ENCODE data around the gene PCDHGA10.
A peak's percentile ranks its signal among the peaks of the same experiment; 100 is the strongest.
"Not testable (repeated sequence)": the region's sequence is repeated elsewhere in the genome, so short reads cannot be mapped to it uniquely, and the experiment has no call there.

The PCDHGA10 gene

GRCh38 chr5:141383345-141383744, 29.4 kb upstream of the PCDHGA10 start:
- ChIA-PET POLR2A (no interaction called here), CTCF (interaction anchor here (0.8 to 1.8 kb wide), 12 partner anchors 9 to 184 kb away, joined by 3 to 8 read pairs (median 4); partner anchors contain the start of genes PCDHGA11, PCDHGA12, PCDHGA5 and PCDHGA6)
- H3K4me3 ChIP-seq (ENCODE audit: low read depth, low read length): peak overlapping the region; percentile 59
- DNase-seq (ENCODE audit: low read depth, low spot score): no peak
- TF ChIP-seq CTCF (IDR thresholded peaks at IDR 0.05; ENCODE audit: insufficient read depth, low read length, missing control alignments): no peak

- CTCF ChIA-PET: interaction anchor here (4.1 kb wide), 1 partner anchor 174 kb away, joined by 24 read pairs; no protein-coding TSS in a partner anchor
- POLR2A ChIA-PET: no interaction called here
These were observed 28.1 kb upstream of the PCDHGA10 start for GRCh38 chr5:141384471-141385267.

GRCh38 chr5:141387557-141388311, 25.1 kb upstream of the PCDHGA10 start, which contains the start of gene PCDHGB4:
Gene PCDHGB4 (plus strand): TSS chr5:141387698. CDS start chr5:141387885, 187 bp downstream.
- DNase-seq (ENCODE audit: low read depth, low spot score); POLR2A ChIA-PET: not testable (repeated sequence)
- peak within 1 kb of the TSS; percentile 42 for H3K4me3 ChIP-seq (ENCODE audit: low read depth, low read length)
- CTCF ChIA-PET: interaction anchor here (1.0 to 8.4 kb wide), 8 partner anchors 9 to 181 kb away, joined by 3 to 77 read pairs (median 10); partner anchors contain the start of genes PCDHGA6, PCDHGB3 and PCDHGB5
- peak; percentile 33 for TF ChIP-seq CTCF (IDR thresholded peaks at IDR 0.05; ENCODE audit: insufficient read depth, low read length, missing control alignments)

More at GRCh38 chr5:141384471-141385267, 28.1 kb upstream of the PCDHGA10 start:
- H3K4me3 ChIP-seq (ENCODE audit: low read depth, low read length): no peak overlapping the region
- DNase-seq (ENCODE audit: low read depth, low spot score): no peak
- TF ChIP-seq CTCF (IDR thresholded peaks at IDR 0.05; ENCODE audit: insufficient read depth, low read length, missing control alignments): no peak

DNA sequence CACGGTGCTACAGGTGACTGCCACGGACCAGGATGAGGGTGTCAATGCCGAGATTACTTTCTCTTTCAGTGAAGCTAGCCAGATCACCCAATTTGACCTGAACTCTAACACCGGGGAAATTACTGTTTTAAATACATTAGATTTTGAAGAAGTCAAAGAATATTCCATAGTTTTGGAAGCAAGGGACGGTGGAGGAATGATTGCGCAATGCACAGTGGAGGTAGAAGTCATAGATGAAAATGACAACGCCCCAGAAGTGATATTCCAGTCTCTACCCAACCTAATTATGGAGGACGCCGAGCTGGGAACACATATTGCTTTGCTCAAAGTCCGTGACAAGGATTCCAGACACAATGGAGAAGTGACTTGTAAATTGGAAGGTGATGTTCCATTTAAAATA, 24.1 kb upstream of the PCDHGA10 start:
- DNase-seq (ENCODE audit: low read depth, low spot score): no peak
- no peak for TF ChIP-seq CTCF (IDR thresholded peaks at IDR 0.05; ENCODE audit: insufficient read depth, low read length, missing control alignments)
- ChIA-PET CTCF (interaction anchor here (1.6 to 8.4 kb wide), 5 partner anchors 9 to 175 kb away, joined by 5 to 77 read pairs (median 11); partner anchors contain the start of genes PCDHGA6, PCDHGB3 and PCDHGB5), POLR2A (no interaction called here)
- no peak overlapping the region for H3K4me3 ChIP-seq (ENCODE audit: low read depth, low read length)

DNA sequence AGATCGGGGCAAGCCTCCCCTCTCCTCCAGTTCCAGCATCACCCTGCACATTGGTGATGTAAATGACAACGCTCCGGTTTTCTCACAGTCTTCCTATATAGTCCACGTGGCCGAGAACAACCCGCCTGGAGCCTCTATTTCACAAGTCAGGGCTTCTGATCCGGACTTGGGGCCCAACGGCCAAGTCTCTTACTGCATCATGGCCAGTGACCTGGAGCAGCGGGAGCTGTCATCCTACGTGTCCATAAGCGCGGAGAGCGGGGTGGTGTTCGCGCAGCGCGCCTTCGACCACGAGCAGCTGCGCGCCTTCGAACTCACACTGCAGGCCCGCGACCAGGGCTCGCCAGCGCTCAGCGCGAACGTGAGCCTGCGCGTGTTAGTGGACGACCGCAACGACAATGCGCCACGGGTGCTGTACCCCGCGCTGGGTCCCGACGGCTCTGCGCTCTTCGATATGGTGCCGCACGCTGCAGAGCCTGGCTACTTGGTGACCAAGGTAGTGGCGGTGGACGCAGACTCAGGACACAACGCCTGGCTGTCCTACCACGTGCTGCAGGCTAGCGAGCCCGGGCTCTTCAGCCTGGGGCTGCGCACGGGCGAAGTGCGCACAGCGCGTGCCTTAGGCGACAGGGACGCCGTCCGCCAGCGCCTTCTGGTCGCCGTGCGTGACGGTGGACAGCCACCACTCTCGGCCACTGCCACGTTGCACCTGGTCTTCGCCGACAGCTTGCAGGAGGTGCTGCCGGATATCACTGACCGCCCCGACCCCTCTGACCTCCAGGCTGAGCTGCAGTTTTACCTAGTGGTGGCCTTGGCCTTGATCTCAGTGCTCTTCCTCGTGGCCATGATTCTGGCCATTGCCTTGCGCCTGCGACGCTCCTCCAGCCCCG, 23.4 kb upstream of the PCDHGA10 start:
- CTCF ChIA-PET: interaction anchor here (0.9 to 8.4 kb wide), 10 partner anchors 8 to 177 kb away, joined by 3 to 77 read pairs (median 8); partner anchors contain the start of genes PCDHGA10, PCDHGA6 and PCDHGB5
- no peak for DNase-seq (ENCODE audit: low read depth, low spot score)
- POLR2A ChIA-PET: no interaction called here
- no peak for TF ChIP-seq CTCF (IDR thresholded peaks at IDR 0.05; ENCODE audit: insufficient read depth, low read length, missing control alignments)
- no peak overlapping the region for H3K4me3 ChIP-seq (ENCODE audit: low read depth, low read length)

Measured in AG04449 (cell line).